Thoracic aorta (tissue), 2 donors: ENCODE results near the gene ADAMTSL2. TPM values are rescaled to one million over a fixed set of nuclear protein-coding genes. Genes with fewer than 3 reads are reported as not detected.

Experiments
- ATAC-seq: fragments of 150-250 bp; one replicate; pipeline ENCODE4 v1.8.0; 2017; ENCODE audit warnings: low read depth; ENCODE audit not compliant: insufficient number of reproducible peaks, low FRiP score
- DNase-seq: peaks from one replicate; pipeline ENCODE4 v3.0.0-alpha.2; 2020; ENCODE audit warnings: low spot score
- H3K27ac ChIP-seq, 2 donors: fragments of 200-600 bp; sonication (generic); 1 replicate in 1 of 2; 2 replicates in 1 of 2; pipeline ENCODE4 v1.5.1; 2016; ENCODE audit warnings: mild to moderate bottlenecking in 2 of 2, moderate library complexity in 2 of 2
- H3K27me3 ChIP-seq: fragments of 200-600 bp; sonication (generic); replicated peaks from 2 replicates; pipeline ENCODE4 v1.6.0; 2016; ENCODE audit warnings: mild to moderate bottlenecking; ENCODE audit not compliant: insufficient read depth
- H3K36me3 ChIP-seq: fragments of 200-600 bp; sonication (generic); one replicate; pipeline ENCODE4 v1.5.1; 2016
- H3K4me1 ChIP-seq, 2 donors: fragments of 200-600 bp; sonication (generic); 1 replicate in 1 of 2; 2 replicates in 1 of 2; pipeline versions ENCODE4 v1.5.1 to v1.6.0; 2016; ENCODE audit warnings: low read depth in 2 of 2, mild to moderate bottlenecking in 1 of 2; ENCODE audit not compliant: control insufficient read depth in 1 of 2
- H3K4me3 ChIP-seq: fragments of 200-600 bp; sonication (generic); 2 replicates; pipeline ENCODE4 v1.5.1; 2016; ENCODE audit warnings: mild to moderate bottlenecking
- H3K9me3 ChIP-seq: fragments of 200-600 bp; sonication (generic); 2 replicates; pipeline ENCODE4 v1.5.1; 2016
- total RNA-seq, 2 donors: library from RNA; depleted of rRNA; stranded (reverse); fragments of >200 nt; gene quantifications; one replicate each; pipeline versions ENCODE4 v1.1.0 to v1.2.3, GENCODE V29; 2016
- TF ChIP-seq, protein P1 (sequence below): fragments of 200-600 bp; sonication (generic); IDR thresholded peaks from one replicate; pipeline ENCODE4 v1.5.1; 2019; ENCODE audit warnings: antibody characterized with exemption

Gene ADAMTSL2
- total RNA-seq, 2 donors from 2014 or later = 2.8 to 5.5 TPM

DNA sequence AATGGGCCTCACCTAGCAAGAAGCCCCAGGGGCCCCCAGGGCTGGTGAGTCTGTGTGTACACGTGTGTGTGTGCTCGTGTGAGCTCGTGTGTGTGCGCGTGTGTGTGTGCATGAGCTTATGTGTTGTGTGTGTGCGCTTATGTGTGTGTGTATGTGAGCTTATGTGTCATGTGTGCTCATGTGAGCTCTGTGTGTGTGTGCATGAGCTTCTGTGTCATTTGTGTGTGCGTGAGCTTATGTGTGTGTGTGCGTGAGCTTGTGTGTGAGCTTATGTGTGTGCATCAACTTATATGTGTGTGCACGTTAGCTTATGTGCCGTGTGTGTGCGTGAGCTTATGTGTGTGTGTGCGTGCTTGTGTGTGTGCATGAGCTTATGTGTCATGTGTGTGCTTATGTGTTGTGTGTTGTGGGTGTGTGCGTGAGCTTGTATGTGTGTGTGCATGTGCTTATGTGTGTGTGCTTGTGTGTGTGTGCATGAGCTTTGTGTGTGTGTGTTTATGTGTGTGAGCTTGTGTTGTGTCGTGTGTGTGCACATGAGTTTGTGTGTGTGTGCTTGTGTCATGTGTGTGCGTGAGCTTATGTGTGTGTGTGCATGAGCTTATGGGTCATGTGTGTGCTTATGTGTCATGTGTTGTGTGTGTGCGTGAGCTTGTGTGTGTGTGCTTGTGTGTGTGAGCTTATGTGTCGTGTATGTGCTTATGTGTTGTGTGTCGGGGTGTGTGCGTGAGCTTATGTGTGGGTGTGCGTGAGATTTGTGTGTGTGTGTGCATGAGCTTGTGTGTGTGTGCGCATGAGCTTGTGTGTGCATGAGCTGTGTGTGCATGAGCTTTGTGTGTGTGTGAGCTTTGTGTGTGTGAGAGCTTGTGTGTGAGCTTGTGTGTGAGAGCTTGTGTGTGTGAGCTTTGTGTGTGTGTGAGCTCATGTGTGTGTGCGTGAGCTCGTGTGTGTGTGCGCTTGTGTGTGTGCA lies 38.9 kb upstream of the ADAMTSL2 start:
- DNase-seq (no peak), ATAC-seq (no peak)
- no peaks in the 10 kb centered on the region for H3K27me3 ChIP-seq
- no peak overlapping the region for H3K27ac ChIP-seq
- no peaks in the 10 kb centered on the region for H3K9me3 ChIP-seq
- no peaks in the 10 kb centered on the region for H3K36me3 ChIP-seq
- peaks cover 4 to 21% of the 10 kb centered on the region in 2 donors for H3K4me1 ChIP-seq
- TF ChIP-seq, protein P1, sequence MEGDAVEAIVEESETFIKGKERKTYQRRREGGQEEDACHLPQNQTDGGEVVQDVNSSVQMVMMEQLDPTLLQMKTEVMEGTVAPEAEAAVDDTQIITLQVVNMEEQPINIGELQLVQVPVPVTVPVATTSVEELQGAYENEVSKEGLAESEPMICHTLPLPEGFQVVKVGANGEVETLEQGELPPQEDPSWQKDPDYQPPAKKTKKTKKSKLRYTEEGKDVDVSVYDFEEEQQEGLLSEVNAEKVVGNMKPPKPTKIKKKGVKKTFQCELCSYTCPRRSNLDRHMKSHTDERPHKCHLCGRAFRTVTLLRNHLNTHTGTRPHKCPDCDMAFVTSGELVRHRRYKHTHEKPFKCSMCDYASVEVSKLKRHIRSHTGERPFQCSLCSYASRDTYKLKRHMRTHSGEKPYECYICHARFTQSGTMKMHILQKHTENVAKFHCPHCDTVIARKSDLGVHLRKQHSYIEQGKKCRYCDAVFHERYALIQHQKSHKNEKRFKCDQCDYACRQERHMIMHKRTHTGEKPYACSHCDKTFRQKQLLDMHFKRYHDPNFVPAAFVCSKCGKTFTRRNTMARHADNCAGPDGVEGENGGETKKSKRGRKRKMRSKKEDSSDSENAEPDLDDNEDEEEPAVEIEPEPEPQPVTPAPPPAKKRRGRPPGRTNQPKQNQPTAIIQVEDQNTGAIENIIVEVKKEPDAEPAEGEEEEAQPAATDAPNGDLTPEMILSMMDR = no peak
- H3K4me3 ChIP-seq = no peak overlapping the region

DNA sequence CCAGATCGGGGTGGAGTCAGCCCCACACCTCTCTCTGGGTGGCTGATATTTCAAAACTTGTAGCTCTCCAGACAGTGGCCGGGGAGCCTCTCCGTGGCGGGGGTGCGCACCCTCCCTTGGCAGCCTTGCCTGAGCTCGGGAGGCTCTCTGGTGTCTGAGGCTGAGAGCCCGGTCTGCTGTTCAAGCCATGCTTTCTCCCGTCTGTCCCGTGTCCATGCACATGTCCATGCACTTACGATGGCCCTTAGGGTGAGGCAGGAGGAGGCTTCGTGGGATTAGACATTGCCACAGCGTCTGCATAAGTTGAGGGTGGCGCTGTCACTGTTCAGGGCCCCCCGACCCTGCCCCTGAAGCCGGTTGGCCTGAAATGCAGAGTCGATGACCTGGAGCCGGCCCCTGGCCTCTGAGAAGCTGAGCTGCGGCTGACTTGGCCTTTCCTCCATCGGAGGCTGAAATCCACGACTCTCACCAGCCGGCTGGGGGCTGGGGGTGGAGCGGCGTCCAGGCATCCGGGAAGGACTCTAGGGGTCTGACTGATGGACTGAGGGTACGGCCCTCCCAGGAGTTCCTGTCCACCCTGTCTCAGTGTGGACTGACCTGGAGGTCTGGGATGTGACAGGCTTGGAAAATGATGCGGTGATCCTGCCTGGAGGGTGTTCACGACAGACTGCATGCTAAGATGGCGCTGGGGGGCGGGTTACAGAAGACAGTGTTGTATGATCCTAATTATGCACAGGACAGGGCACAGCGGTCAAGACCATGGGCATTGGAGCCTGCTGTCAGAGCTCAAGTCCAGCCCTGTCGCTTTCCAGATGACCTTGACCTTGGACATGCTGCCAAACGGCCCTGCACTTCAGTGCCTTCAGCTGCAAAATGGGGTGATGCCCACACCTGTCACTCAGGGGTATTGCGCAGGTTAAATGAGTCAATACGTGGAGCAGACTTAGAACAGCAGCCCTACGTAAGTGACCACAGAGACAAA lies 37.4 kb upstream of the ADAMTSL2 start:
- TF ChIP-seq, protein P1 = no peak
- no peaks in the 10 kb centered on the region for H3K36me3 ChIP-seq
- no peaks in the 10 kb centered on the region for H3K27me3 ChIP-seq
- no peak overlapping the region for H3K27ac ChIP-seq
- DNase-seq (no peak), ATAC-seq (no peak)
- peaks cover 2 to 10% of the 10 kb centered on the region in 2 donors for H3K4me1 ChIP-seq
- H3K4me3 ChIP-seq = no peak overlapping the region
- H3K9me3 ChIP-seq = peaks cover 5% of the 10 kb centered on the region

- Histone ChIP-seq H3K27me3 (no peaks in the 10 kb centered on the region), H3K4me1 (no peaks in the 10 kb centered on the region), H3K27ac (no peak overlapping the region), H3K36me3 (no peaks in the 10 kb centered on the region), H3K4me3 (no peak overlapping the region), H3K9me3 (peaks cover 10% of the 10 kb centered on the region)
- TF ChIP-seq, protein P1 = no peak
- DNase-seq = no peak
- ATAC-seq = no peak
Measured at GRCh38 chr9:133499132-133499891, 35.2 kb upstream of the ADAMTSL2 start.

- H3K27me3 ChIP-seq = no peaks in the 10 kb centered on the region
- DNase-seq (no peak), ATAC-seq (no peak)
- TF ChIP-seq, protein P1 = no peak
- H3K4me3 ChIP-seq = no peak overlapping the region
- H3K9me3 ChIP-seq = peaks cover 10% of the 10 kb centered on the region
- H3K27ac ChIP-seq = no peak overlapping the region
- H3K36me3 ChIP-seq = no peaks in the 10 kb centered on the region
- no peaks in the 10 kb centered on the region for H3K4me1 ChIP-seq
Measured at GRCh38 chr9:133499892-133500270, 34.6 kb upstream of the ADAMTSL2 start.
